SW 1271 (cell line): ENCODE measurements around the gene ATOH1.

Experiments used
- DNase-seq, 2 experiments: peaks; one replicate each; lab custom pipeline; 2025; lab: John Stamatoyannopoulos, UW

ATOH1 gene

DNA sequence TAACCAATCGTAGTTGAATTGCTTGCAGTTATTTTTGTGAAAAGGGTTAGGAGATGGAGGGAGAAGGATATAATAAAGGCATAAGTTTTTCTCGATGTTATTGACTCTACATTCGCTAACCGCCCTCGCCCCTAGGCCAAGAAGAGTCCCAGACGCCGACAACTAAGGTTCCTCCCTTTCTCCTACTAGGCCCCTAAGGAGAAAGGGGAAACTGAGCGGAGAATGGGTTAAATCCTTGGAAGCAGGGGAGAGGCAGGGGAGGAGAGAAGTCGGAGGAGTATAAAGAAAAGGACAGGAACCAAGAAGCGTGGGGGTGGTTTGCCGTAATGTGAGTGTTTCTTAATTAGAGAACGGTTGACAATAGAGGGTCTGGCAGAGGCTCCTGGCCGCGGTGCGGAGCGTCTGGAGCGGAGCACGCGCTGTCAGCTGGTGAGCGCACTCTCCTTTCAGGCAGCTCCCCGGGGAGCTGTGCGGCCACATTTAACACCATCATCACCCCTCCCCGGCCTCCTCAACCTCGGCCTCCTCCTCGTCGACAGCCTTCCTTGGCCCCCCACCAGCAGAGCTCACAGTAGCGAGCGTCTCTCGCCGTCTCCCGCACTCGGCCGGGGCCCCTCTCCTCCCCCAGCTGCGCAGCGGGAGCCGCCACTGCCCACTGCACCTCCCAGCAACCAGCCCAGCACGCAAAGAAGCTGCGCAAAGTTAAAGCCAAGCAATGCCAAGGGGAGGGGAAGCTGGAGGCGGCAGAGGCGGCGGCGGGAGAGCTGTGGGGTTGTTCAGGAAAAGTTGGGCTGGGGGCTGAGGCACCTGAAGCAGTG, 5.9 kb downstream of the ATOH1 start:
- no peak for DNase-seq

DNA sequence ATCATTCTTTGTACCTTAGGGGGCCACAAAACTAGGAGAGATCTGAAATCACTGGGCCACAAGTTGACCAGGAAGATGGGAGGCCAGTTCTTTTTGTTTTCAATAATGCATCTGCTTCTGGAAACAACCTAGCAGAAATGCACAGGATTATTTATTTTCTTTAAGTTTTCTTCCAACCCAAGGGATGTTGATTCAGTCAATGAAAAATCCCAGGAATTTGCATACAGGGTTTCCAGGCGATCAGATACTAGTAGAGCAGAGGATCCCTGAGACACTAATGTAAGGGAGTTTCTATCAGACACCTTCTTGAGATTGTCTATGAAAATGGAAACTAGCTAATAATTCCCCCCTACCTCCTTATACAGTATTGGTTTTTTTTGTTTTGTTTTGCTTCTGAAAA, 7.4 kb downstream of the ATOH1 start:
- no peak for DNase-seq

DNA sequence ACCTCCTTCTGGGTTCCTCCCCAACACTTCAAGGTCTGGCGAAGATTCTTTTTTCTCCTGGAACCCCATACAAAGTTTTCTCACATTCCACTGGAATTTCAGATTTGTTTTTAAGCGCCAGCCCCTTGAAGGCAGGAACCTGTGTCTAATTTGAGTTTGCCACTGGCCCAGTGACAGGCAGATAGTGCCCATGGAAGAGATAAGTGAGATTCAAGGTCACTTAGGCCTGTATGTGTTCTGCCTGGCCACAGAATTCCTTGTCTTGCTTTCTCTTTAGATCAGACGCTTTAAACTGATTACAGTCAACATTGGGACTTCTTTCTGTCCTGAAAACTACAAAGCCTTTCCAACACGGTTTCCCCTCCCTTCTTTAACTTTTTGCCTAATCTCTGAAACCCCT, 11.2 kb downstream of the ATOH1 start:
- DNase-seq: no peak

DNA sequence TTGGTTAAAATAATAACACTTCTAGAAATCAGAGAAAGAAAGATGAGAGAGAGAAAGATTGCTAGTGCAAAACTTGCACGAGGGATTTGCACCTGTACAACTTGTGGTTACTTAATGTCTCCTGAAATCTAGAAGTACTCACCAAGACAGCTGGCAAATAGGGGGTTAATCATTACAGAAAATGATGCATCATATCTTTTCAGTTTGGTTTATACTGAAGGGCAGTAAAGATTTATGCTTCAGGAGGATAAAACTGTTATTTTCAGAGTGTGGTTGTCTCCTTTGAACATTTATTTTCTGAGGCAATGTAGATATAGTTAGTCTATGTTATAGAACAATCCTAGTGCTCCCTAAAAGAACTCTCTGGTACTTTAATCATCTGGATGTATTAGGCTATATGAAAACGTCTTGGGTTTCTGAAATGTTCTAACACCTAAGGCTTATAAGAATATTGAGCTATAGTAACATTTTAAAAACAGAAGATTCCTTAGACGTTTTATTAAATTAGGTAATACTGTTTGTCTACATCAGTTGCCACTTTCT, 13.3 kb downstream of the ATOH1 start:
- no peak for DNase-seq

DNA sequence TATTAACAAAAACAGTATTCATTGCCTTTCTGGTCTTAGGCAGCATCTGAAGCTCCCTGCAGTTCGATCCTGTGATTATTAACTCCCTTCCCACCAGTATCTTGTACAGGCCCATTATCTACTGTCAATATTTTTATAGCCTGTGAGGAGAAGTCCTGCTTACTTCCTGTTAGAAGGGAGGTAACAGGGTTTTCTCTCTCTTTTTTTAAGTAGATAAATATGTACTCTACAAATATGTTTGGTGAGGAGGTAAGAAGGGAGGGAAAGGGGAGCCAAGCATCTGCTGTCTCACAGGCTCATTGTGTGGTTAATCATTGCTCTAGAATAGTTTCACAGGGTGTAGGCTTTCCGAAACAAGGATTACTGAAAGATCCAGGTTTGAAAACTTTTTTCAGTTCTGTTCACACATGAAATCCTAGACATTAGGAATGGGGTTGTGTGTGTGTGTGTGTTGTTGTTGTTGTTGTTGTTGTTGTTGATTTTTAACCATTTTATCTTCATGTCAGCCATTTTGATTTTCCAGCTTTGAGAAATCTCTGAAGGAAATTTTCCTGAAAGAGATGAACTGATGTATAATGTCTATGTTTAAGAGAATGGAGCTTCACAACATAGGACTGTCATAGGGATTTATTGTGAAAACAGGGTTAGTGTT, 14.2 kb downstream of the ATOH1 start:
- DNase-seq: no peak

DNA sequence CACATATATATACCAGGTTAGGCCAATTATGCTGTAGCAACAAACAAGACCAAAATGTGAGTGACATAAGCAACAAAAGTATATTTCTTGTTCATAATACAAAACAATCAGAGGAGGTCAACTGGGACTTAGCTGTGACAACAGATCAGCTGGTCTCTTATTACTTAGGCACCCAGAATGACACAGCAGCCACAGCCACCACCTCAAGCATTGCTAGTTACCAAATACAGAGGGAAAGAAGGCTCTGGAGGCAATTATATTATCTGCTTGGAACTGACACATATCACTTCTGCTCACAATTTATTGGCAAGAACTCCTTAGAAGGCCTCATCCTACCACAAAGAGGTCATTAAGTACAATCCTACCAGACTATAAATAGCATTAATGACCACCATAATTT, 15.2 kb downstream of the ATOH1 start:
- DNase-seq: no peak

DNA sequence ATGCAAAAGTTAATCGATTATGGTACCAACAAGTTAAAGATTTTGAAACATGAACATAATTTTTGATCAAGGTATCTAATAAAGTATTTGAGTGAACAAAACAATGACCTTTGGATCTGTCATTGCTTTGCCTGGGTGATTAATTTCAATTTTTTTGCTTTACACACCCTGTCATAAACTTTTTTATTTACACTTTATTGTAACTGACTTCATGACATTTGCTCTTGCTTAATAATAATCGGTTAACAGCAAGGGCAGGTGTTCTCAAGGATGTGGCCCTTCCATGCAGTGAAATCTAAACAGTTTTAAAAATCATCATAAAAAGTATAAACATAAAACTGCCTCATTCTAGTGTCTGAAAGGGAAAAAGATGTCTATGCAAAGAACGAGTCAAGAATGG, 24.1 kb downstream of the ATOH1 start:
- no peak for DNase-seq

DNA sequence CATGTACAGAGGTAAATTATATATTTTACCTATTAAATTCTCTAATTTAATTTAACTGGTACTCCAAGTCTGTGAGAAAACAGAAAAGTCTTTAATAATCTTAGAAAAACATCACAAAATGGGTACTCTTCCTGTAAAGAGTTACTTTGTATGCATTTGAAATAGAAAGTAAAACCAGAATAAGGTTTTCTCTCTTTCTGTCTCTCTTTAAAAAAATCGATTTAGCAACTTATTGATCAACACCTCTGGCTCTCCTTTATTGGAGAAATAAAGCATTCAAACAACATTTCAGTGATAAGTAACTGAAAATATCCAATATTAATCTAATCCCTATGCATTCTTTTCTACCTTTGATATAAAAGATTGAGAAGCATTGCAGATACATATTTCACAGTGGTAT, 27.4 kb downstream of the ATOH1 start:
- no peak for DNase-seq

DNA sequence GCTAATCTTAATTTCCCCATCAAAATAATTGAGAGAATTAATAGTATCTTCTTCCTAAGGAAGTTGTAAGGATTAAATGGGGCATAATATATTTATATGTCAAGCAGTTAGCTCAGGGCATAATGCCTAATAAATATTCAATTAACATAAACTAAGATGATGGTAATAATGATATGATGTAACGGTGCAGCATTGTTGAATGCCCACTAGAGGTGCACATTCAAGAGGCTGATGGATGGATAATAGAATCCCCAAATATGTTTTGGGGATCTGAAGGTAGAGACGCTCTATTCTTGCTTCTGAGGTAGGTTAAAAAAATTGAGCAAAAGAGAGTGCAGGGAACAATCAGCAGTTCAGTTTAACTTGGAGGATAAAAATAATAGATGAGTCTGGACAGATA, 37.1 kb downstream of the ATOH1 start:
- no peak for DNase-seq

DNA sequence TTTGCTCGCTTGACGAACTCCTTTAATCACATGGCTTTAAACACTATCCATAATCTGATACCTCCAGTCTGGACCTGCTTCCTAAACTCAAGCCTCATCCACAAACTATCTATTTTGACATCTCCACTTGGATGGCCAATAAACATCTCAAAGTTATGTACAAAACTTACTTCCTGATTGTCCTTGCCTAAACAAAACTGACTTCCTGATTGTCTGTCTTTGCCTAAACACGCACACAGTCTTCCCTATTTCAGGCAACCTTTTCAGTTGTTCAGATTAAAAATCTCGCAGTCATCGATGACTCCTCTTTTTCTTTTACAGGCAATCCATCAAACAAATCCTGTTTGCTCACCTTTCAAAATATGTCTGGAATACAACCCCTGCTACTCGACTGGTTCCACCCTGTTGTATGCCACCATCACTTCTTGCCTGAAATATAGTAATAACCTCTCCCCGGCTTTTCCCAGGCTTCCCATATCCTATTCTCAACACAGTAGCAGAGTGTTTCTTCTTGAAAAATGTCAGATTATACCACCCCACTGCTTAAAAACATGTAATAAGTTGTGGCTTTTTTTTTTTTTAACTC, 39.0 kb downstream of the ATOH1 start:
- DNase-seq: no peak

DNA sequence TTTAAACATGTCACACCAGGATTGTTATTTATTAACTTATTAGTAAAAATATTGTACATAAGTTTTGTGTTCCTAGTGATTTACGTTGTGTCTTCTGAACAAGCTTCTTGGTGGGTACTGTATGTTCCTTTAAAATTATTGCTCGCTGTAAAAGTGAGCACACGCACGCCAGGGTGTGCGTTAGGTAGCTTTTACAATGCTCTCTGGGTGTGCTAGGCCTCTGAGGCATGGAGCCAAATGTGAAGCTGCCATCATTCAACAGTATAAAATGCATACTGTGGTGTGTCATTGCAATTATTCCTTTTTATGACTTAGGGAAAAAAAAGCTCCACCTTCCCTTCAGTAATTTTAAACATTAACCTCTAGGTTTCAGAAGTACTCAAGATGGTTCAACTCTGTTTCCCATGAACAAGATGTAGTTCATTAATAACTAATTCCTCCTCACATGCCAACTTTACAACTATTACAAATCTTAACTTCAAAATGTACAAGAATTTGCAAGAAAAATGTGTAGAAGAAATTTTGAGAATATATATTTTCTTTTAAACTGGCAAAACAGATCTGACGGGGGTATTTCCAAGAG, 42.4 kb downstream of the ATOH1 start:
- DNase-seq: no peak

DNA sequence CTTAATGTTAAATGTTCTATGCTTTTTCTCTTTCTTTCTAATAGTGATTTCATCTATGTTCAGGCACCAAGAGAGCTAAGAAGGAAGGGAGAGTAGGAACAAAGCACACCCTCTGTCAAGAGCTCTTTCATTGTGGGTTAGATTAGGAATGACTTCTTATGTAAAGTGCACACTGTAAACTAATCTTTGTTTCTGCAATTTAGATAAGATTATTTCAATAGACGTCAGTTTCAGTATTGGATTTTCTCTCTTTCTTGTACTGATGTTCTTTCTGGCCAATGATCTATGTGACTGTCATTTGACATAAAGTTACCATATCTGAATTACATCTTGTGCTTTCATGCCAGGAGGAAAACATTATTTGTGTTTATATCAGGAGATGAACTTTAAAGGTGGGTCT, 48.2 kb downstream of the ATOH1 start:
- DNase-seq: no peak

DNA sequence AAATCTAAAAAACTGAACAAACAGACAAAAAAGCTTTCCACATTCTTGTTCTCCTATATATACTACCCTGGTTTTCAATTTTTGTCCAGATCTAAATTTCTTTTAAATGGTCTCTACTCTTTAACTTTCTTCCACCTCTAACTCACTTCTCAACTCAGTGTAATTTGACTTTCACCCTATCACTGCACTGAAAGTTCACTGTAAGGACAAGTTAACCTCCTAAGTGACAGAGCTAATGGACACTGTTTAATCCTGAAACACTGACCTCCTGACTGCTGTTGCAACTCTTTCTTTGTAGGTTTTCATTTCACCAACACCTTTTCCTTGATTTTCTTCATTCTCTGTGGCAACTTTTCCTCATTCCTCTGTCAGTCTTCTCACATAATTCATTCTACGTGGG, 50.0 kb downstream of the ATOH1 start:
- no peak for DNase-seq

DNA sequence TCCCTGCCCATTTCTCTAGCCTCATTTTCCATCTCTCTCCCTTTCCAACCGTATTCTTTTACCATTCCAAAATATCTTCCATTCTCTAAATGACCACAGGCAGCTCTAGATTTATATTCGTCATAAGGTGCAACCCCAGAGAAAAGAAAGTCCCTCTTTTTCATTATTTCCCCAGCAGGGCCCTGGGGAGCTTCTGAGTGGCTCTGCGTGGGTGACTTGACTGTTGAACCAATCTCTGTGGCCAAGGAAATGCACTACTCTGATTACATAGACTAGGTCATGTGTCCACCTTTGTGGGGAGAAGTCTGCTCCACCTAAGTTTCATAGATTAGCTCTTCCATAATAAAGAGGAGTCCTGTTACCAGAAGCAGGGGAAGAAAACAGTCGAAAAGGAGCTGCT, 51.4 kb downstream of the ATOH1 start:
- DNase-seq: no peak
